GM23338 (cell line): Measurements from ENCODE around the gene SSR4.
"Not testable (repeated sequence)": the region's sequence is repeated elsewhere in the genome, so short reads cannot be mapped to it uniquely, and the experiment has no call there.

Experiments used
- CTCF ChIP-seq, 2 experiments: fragments of 200-600 bp in 1 of 2; sonication (generic) in 1 of 2; conservative IDR thresholded peaks; 2 replicates each; pipeline versions ENCODE4 v1.5.1 to v1.6.1; 2016 to 2017; ENCODE audit warnings: antibody characterized with exemption in 2 of 2, low read depth in 2 of 2, mild to moderate bottlenecking in 2 of 2, moderate library complexity in 1 of 2
- POLR2AphosphoS5 ChIP-seq: IDR thresholded peaks from 2 replicates; pipeline ENCODE4 v1.6.1; 2016; ENCODE audit warnings: antibody characterized with exemption, low read depth
- REST ChIP-seq: IDR thresholded peaks from one replicate; pipeline ENCODE4 v1.6.1; 2018; ENCODE audit warnings: antibody characterized with exemption; ENCODE audit not compliant: unreplicated experiment

DNA sequence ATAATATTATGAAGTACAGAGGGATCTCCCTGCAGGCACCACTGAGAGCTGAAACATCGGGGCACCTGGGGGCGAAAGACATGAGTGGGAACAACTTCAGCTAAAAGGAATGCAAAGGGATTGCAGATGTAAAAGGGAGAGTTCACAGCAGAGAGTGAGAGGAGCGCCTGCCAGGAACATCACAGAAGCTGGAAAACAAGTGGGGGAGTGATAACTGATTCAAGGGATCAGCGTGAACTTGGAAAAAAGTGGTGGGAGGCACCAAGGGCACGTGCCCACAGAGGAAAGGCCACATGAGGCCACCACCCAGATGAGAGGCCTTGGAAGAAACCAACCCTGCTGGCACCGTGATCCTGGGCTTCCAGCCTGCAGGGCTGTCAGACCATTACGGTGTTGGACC, 45.5 kb upstream of the SSR4 start:
- TF ChIP-seq CTCF (conservative IDR thresholded peaks at IDR 0.05; ENCODE audit: low read depth in 2 of 2); POLR2AphosphoS5; REST: not testable (repeated sequence)
